HG02840 (cell line): ENCODE results near the gene AHRR.
A peak's percentile ranks its signal among the peaks of the same experiment; 100 is the strongest.

ENCODE experiments used
- ATAC-seq: cut with Tn5 transposase; IDR thresholded peaks from one replicate; pipeline ENCODE4 v1.9.1; 2021; ENCODE audit warnings: mild to moderate bottlenecking, moderate library complexity, moderate number of reproducible peaks; ENCODE audit not compliant: unreplicated experiment, low FRiP score

AHRR gene

DNA sequence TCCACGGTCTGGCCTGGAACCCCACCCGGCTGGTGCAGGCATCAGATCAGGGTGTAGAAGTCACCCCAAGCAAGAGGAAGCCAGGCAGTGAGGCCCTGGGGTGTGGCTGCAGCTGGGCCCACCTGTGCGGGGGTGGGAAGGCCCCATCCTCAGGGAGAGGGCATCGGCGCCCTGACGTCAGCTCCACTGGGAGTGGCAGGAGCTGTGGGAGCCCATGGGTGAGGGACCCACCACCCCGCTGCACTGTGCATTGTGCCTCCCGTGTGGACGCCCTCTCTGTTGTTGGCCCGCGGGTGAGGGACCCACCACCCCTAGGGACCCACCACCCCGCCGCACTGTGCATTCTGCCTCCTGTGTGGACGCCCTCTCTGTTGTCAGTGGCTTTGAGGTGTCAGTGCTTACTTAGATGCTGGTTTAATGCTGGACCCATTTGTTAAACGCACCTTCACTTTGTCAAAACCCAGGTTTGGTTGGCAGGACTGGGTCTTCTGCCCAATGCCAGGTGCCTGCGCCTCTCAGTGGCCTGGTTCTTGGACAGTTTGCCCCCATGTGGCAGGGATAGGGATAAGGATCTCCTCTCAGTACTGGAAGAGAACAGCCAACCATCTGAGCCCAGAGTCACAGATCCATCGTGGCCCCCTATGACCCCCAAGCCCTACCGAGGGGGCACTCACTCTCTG lies 114.6 kb downstream of the AHRR start:
- ATAC-seq: no peak

DNA sequence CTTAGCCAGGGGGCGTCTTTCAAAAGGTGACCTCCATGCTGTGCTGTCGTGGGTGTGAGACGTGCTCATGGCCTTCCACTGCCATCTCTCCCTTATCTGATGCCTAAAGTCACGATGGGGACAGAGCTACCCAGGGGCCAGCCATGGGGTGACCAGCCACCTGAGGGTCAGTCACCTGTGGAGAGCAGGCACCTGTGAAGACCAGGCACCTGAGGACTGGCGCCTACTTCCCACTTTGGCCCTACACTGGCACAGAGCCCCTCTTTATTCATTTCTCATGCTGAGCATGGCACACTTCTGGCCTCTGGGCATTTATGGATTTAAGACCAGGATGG lies 115.1 kb downstream of the AHRR start:
- no peak for ATAC-seq

DNA sequence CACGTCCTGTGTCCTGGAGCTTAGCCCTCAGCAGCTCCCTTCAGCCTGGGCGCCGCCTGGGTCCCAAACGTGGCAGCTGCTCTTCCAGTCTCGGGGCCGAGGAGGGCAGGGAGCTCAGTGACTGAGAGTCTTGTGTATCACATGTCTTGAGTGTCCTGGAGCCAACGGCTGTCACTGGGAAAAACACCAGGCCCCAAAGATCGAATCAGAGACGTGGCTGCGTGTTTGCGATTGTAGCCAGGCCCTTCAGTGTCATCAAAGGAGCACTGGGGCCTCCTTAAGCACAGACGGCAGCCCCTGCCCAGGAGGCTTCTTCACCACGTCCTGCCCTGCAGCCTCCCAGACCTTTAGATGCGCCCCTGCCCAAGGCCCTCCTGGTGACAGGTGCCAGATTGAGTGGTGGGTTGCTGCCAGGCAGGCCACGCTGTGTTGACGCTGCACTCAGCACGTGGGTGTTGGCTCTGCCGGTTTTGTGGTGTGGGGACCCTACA lies 115.8 kb downstream of the AHRR start:
- no peak for ATAC-seq

DNA sequence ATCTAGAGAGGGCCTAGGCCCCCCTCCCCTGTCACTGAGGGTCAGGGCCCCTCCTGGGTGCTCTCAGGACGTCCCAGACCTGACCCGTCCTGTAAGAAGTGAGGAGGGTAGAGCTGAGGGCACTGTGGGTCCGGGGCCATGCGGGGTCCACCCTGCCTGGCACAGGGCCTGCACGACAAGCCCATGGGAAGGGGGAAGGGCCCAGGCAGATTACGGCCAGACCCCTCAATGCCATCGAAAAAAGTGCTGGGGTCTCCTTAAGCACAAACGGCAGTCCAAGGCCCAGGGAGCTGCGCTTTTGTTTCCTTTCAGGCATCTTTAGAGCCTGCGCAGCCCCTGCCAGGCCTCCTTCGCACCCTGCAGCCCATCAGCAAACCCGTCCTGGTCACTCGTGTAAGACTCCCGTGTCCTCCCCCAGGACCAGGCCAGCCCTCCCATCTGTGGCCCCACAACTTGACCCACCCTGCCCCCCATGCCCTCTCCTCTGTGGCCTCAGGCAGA lies 117.0 kb downstream of the AHRR start:
- no peak for ATAC-seq

DNA sequence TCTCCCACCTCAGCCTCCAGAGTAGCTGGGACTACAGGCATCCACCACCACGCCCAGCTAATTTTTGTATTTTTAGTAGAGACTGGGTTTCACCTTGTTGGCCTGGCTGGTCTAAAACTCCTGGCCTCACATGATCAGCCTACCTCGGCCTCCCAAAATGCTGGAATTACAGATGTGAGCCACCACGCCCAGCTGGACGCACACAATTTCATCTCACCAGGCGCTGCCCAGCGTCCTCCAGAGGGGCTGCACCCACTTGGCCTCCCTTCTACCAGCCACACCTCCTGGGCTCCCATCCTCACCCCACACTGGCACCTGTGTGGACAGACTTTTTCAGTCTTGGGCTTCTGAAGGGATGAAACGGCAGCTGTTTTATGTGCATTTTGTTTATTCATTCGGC lies 117.7 kb downstream of the AHRR start:
- no peak for ATAC-seq

DNA sequence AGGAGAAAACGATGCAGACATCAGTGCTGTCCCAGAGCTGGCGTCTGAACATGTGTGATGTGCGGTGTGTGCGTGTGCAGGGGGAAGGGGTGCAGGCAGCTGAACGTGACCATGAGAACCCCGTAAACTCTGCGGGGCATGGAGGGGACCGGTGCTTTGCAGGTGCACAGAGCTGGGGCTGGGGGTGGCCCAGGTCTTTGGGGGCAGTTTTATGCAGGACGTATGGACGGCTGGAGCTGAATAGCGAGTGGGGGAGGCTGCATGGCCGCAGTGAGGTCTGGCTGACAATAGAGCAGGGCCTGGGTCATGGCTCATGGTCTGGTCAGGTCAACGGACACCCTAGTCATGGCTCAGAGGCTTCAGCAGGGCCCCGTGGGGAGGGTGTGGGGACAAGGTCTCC lies 118.1 kb downstream of the AHRR start:
- ATAC-seq: no peak

DNA sequence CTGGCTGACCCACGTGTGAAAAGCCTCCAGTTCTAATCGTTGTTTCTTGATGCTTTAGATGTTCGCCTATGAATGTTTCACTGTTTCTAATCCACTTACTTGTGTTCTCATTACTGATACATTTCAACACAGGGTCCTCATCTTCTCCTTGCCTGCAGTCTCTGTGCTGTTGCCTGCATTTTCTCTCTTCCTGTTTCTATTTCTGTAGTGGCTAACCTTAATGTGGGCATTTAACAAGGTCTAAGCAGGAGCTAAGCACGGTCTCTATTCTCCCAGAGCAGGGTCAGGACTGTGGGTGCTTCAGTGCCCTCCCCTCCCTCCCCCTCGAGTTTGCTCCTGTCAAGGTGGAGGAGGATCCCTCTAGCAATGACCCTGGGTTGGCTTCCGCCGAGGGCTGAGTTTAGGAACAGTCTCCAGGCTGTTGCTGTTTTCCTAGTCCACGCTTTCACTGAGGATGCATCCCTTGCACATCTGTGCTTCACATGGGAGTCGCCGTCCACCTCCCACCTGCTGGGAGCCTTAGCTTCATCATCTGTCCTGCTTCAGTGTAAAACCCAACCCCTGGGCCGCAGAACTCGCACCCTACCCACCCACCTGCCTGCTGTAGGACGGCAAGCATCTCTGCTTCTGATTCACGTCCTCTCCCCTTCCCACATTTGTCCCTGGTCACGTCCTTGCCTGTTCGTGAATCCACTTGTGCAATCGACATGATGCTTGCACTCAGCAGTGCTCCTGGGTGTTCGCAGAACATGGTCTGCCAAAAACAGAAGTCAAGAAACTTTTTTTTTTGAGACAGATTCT lies 119.1 kb downstream of the AHRR start:
- ATAC-seq: no peak

DNA sequence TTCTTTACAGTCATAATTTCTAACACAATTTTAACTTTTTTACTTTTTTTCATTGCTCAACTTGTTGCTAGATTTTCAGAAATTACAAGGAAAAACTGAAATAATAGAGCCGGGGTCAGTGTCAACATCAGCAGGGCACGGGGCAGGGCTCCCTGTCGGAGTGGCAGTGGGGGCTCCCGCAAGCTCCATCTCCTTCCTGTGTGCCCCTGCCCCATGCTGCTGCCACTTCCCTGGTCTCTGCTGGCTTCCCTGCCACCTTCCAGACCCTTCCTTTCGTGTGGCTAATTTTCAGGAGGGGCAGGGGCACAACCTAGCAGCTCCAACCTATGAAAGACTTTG lies 120.5 kb downstream of the AHRR start:
- no peak for ATAC-seq

DNA sequence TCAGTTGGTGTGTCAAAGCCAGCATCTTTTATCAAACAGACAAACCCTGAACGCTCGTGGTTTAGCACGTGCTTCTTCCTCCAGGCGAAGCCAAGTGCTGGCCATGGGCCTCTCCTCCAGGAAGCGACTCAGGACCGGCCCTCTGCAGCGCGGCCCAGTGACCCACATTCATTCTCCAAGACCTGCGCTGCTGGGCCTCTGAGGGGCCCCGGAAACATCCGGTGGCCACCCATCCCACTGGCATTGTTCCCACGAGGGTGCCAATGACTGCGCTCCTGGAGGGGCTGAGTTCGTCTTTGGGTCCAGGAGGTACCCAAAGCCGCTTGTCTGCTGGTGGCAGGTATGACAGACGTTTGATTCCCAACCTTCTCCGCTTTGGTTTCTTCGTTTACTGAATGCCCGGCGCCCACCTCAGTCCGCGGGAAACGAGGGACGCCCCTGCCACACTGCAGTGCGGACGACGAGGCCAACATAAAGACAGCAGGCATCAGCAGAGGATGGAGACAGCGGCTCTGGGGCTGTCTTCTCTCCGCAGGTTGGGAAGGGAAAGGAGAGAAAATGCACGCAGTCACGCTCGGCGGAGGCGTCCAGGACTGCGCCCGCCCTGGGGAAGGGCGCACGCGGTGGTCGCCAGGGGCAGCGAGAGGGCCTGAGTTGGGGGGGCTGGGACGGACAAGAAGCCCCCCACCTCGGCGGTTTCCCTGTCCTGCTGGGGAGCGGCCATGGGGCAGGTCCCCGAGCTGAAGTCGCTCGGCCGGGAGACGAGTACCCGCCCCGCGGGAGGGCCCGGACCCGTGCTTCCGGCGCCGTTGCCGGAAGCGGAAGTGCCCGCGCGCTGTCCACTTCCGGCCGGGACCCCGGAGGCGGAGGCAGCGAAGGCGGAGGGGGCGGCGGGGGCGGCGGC lies 121.1 kb downstream of the AHRR start, which contains the start of gene EXOC3:
Gene EXOC3 (plus strand): TSS at position 842 of the 904 bp plus-strand sequence. CDS start 3,030 bp downstream, outside the sequence.
- ATAC-seq: peak; percentile 77

DNA sequence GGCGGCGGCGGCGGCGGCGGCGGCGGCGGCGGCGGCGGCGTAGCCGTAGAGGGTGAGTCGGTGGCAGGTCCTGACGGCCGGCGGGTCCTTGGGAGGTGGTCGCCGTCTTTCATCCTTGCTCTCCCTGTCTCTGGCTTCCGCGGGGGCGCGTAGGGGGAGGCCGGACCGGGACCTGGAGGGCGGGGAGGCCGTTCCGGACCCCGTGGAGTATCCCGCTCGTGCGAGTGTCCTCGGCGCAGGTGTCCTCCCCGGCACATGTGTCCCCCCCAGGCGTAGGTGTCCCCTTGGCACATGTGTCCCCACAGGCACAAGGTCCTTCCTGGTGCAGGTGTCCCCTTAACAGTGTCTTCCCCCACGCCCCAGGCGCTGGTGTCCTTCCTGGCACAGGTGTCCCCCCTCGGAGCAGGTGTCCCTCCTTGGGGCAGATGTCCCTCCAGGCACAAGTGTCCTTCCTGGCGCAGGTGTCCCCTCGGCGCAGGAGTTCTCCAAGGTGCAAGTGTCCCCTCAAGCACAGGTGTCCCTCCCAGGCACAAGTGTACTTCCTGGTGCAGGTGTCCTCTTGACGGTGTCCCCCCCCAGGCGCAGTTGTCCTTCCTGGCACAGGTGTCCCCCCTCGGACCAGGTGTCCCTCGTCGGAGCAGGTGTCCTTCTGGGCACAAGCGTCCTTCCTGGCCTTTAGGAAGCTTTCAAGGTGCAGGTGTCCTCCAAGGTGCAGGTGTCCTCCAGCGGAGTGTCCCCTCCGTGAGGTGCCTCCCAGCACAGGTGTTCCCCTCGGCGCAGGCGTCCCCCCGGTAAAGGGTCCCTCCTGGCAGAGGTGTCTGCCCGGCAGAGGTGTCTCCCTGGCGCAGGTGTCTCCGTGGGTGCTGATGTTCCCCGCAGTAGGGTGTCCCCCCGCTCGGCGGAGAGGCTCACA lies 122.0 kb downstream of the AHRR start:
- peak; percentile 26 for ATAC-seq

DNA sequence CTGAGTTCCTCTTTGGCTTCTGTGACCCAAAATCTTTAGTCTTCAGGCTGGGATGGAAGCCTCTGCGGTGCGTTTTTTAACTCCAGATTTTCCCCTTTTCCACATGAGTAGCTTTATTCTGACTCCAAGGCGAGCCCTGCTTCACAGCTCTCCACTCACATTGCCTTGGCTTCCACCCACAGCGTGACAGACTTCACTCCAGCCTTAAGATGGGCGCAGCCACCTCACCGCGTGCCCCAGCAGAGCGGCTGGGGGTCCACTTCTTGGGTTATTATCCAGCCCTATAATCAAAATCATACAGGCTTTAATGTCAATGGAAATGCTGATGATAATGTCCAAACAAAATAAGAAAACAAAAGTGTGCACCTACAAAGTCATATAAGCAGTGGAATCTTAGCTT lies 122.7 kb downstream of the AHRR start:
- ATAC-seq: no peak

DNA sequence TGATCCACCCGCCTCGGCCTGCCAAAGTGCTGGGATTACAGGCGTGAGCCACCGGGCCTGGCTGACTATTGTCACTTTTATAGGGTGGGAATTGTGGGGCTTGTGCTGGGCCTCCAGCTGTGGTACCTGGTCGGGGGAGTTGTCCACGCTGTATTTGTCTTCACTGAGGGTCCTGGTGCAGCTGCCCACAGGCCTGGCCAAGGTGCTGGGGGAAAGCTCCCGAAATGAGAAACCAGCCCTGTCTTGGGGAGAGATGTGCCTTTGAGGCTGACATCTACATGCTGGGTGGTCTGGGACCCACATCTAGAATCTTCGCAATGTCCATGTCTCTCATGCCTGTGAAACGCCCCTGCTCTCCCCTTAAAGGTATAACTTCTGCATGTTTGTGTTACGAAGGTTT lies 124.1 kb downstream of the AHRR start:
- no peak for ATAC-seq

DNA sequence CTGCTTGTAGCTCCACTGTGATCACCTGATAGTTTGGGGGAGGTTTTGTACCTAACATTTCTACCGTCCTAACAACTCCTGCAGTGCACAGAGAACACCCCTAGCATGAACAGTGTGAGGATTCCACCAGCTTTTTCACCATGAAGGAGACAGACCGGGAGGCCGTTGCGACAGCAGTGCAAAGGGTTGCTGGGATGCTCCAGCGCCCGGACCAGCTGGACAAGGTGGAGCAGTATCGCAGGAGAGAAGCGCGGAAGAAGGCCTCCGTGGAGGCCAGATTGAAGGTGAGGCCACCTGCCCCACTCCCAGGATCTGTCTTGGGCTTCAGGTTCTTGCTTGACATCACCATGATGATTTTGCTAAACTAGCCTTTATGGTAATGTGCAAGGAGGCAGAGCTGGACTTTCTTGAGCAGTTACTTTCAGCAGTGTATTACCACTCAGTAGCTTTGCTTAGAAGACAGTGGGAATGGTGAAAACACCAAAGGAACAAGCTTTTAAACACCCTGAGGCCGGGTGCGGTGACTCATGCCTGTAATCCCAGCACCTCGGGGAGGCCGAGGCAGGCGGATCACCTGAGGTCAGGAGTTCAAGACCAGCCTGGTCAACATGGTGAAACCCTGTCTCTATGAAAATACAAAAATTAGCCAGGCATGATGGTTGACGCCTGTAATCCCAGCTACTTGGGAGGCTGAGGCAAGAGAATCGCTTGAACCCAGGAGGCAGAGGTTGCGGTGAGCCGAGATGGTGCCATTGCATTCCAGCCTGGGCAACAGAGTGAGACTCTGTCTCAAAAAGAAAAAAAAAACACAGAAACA lies 124.8 kb downstream of the AHRR start:
- ATAC-seq: no peak

DNA sequence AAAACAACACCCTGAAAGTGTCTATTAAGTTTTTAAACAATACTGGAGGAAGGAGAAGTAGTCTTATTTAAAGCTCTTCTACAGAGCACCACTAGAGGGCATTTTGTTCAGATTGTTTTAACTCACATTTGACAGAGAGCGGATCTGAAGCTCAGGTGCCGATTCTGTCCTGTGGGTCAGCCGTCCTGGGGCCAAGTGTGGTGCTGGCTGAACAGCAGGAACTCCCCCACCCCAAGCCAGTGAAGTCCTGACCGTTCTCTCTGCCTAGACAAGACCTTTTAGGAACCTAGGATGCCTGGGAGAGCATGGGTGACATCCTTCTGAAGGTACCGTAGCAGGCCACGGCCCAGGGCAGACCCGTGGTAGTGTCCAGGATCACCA lies 125.4 kb downstream of the AHRR start:
- ATAC-seq: no peak

DNA sequence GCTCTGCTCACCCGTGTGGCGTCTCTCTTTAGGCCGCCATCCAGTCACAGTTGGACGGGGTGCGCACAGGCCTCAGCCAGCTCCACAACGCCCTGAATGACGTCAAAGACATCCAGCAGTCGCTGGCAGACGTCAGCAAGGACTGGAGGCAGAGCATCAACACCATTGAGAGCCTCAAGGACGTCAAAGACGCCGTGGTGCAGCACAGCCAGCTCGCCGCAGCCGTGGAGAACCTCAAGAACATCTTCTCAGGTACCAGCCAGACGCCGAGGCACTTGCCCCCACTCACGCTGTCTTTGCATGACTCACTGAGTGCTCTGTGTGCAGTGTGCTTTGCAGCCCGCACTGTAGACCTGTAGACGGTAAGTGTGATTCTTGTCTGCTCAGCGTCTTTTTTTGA lies 126.0 kb downstream of the AHRR start:
- no peak for ATAC-seq

DNA sequence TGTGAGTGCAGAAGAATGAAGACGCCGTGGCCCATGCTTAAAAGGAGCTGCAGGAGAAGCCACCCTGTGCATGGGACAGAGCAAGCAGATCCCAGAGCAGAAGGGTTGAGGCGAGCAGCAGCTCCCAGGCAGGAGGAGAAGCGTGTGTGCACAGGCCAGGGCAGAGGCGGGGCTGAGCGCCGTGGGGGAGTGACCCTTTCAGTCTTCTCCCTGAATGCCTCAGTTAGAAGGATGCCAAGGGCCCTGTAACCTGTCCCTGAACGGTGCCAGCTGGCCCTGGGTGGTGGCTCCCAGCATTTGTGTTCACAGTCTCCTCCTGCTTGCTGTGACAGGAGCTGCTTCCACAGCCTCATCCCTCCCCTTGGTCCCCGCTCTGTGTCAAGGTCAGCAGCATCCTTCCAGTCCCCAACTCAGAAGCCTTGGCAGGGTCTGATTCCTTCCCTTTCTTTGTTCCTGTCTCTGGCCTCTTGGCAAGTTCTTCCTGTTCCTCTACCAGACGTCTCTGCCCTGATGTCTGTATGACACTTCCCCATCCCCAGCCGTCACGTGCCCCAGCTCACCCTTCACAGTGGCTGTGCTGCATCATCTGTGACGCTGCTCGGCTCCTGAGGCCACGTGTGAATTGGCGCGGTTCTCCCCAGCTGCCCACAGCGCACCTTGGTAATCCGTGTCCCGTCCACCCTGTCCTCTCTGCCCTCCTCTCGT lies 126.7 kb downstream of the AHRR start:
- no peak for ATAC-seq

DNA sequence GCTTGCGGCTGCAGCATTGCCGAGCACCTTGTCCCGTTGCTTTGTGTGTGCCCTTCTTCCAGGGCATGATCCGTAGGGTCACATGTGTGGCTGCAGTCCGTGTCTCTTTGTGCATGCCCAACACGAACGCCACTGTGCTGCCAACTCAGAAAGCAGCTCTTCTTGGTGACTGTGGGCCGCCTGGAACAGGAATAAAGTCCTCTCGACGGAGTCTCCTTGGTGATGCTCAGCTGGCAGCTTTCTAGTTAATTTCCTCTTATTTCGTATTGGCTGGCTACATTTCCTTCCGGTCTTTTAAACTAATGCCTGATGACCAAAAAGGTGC lies 127.2 kb downstream of the AHRR start:
- no peak for ATAC-seq

DNA sequence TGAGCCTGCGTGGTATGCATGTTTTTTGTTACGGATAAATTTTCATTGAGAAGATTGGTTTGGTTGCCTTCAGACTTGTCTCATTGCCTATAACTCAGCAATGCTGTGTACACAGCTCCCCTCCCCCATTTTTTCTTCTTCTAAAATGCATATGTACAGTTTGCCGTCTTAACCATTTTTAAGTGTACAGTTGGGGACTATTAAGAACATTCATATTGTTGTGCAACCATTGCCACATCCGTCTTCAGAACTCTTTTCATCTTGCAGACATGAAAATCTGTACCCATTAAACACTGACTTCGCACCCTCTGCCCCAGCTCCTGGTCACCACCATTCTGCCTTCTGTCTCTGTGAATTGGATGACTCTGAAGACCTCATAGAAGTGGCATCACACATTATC lies 127.6 kb downstream of the AHRR start:
- ATAC-seq: no peak
